ENCODE results near the gene TSPAN14.

TSPAN14 gene

DNA sequence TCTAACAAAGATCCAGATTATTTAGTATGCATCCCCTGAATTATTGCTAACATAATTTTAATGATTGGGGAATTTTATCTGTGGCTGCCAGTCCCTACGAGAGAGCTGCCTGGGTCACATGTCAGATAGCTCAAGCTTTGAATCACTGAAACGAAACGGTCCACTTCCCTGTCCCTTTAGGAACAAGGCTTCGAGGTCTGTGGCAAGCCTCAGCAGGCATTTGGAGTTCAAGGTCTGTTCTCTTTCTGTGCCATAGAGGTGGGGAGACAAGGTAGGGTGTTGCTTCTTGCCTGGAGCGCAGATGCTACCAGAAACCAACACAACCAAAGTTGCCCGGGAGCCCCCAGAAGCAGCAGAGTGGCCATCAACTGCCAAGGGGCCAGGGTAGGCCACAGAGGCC, 69.7 kb downstream of the TSPAN14 start:
- no peak overlapping the region for H3K4me3 ChIP-seq (ENCODE audit: low read depth, low read length, poor library complexity, severe bottlenecking)
- H3K9ac ChIP-seq (ENCODE audit: low read length): no peak overlapping the region
- no peaks in the 10 kb centered on the region for H3F3A ChIP-seq (ENCODE audit: insufficient read depth, low read length)
- H2AFZ ChIP-seq (ENCODE audit: low read length): no peak overlapping the region
- H3K4me2 ChIP-seq (ENCODE audit: low read length): no peak overlapping the region
- no peaks in the 10 kb centered on the region for H3K79me2 ChIP-seq (ENCODE audit: insufficient read depth, low read length)
- no peaks in the 10 kb centered on the region for H3K4me1 ChIP-seq (ENCODE audit: insufficient read depth, low read length, severe bottlenecking)
- H3K27ac ChIP-seq (ENCODE audit: low read depth, low read length, poor library complexity, severe bottlenecking): no peak overlapping the region
- H3K9me3 ChIP-seq (ENCODE audit: low read length): no peaks in the 10 kb centered on the region
- no peak for TF ChIP-seq EZH2 (IDR thresholded peaks at IDR 0.05; ENCODE audit: borderline replicate concordance, low read length)
- TF ChIP-seq, protein P1, sequence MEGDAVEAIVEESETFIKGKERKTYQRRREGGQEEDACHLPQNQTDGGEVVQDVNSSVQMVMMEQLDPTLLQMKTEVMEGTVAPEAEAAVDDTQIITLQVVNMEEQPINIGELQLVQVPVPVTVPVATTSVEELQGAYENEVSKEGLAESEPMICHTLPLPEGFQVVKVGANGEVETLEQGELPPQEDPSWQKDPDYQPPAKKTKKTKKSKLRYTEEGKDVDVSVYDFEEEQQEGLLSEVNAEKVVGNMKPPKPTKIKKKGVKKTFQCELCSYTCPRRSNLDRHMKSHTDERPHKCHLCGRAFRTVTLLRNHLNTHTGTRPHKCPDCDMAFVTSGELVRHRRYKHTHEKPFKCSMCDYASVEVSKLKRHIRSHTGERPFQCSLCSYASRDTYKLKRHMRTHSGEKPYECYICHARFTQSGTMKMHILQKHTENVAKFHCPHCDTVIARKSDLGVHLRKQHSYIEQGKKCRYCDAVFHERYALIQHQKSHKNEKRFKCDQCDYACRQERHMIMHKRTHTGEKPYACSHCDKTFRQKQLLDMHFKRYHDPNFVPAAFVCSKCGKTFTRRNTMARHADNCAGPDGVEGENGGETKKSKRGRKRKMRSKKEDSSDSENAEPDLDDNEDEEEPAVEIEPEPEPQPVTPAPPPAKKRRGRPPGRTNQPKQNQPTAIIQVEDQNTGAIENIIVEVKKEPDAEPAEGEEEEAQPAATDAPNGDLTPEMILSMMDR (IDR thresholded peaks at IDR 0.05; ENCODE audit: low read length): no peak
- H3K9me2 ChIP-seq (ENCODE audit: low read depth, low read length): no peaks in the 10 kb centered on the region
- H4K20me1 ChIP-seq (ENCODE audit: insufficient read depth, low read length): no peaks in the 10 kb centered on the region
- peaks cover 8% of the 10 kb centered on the region; the same call in 1 of the 2 replicates for H3K36me3 ChIP-seq (ENCODE audit: insufficient read depth, low read length)
- H3K27me3 ChIP-seq (ENCODE audit: insufficient read depth, low read length): no peaks in the 10 kb centered on the region

DNA sequence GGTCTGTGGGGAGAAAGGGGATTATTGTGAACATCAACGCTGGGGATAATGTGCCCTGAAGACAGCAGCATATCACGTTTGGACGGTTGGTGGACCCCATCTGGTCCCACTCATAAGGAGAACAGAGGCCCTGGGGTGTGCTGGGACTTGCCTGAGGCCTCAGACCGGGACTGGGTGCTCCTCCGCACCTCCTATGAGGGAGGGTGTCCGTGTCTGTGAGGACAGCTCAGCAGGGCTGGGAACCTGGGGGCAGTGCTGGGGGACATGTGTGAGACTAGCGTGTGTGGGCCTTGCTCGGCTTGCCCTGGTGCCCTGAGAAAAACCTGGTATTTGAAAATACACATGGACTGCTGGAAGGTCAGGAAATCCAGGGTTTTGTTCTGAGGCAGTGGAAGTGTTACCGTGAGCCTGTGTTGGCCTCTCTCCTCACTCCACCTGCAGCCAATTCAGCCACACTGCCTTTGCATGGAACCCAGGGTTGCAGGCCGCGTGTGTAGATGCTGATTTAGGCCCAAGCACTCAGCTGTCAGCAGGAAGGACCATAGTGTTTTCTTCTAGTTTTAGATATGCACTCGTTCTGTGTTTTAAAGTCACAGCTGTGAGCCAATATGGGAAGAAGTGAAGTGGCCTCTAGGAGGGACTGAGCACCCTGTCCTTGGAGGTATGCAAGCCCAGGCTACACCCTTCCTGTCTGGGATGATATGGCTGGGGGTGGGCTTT, 70.2 kb downstream of the TSPAN14 start:
- Histone ChIP-seq H4K20me1 (ENCODE audit: insufficient read depth, low read length) (no peaks in the 10 kb centered on the region), H2AFZ (ENCODE audit: low read length) (no peak overlapping the region), H3F3A (ENCODE audit: insufficient read depth, low read length) (no peaks in the 10 kb centered on the region), H3K9me2 (ENCODE audit: low read depth, low read length) (no peaks in the 10 kb centered on the region), H3K79me2 (ENCODE audit: insufficient read depth, low read length) (no peaks in the 10 kb centered on the region), H3K9me3 (ENCODE audit: low read length) (no peaks in the 10 kb centered on the region), H3K27me3 (ENCODE audit: insufficient read depth, low read length) (no peaks in the 10 kb centered on the region), H3K4me3 (ENCODE audit: low read depth, low read length, poor library complexity, severe bottlenecking) (no peak overlapping the region), H3K27ac (ENCODE audit: low read depth, low read length, poor library complexity, severe bottlenecking) (no peak overlapping the region), H3K4me1 (ENCODE audit: insufficient read depth, low read length, severe bottlenecking) (no peaks in the 10 kb centered on the region), H3K4me2 (ENCODE audit: low read length) (no peak overlapping the region), H3K9ac (ENCODE audit: low read length) (no peak overlapping the region), H3K36me3 (ENCODE audit: insufficient read depth, low read length) (peaks cover 3% of the 10 kb centered on the region; the same call in 1 of the 2 replicates)
- no peak for TF ChIP-seq EZH2 (IDR thresholded peaks at IDR 0.05; ENCODE audit: borderline replicate concordance, low read length)
- TF ChIP-seq, protein P1 (IDR thresholded peaks at IDR 0.05; ENCODE audit: low read length): no peak

DNA sequence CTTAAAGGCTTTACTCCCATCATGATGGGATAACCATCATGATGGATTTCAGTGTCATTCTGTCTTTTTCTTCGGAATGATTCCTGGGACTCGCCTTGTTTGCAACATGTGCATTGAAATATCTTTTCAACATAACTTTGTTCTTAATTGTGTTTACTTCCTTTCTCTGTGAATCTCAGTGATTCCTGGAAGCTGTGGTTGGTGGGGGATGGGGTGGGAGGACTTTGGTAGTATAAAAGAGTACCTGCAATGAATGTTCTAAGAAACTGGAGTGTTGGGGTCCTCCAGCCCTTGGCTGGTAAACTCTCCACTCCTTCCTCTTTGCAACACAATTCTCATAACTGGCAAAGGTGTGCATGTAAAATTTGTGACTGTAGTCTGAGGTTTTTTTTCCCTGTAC, 72.1 kb downstream of the TSPAN14 start:
- H3K9ac ChIP-seq (ENCODE audit: low read length): no peak overlapping the region

More for the DNA sequence above, 72.1 kb downstream of the TSPAN14 start:
- Histone ChIP-seq H3K36me3 (ENCODE audit: insufficient read depth, low read length) (no peaks in the 10 kb centered on the region), H3F3A (ENCODE audit: insufficient read depth, low read length) (no peaks in the 10 kb centered on the region), H3K79me2 (ENCODE audit: insufficient read depth, low read length) (no peaks in the 10 kb centered on the region), H3K27ac (ENCODE audit: low read depth, low read length, poor library complexity, severe bottlenecking) (no peak overlapping the region), H3K4me1 (ENCODE audit: insufficient read depth, low read length, severe bottlenecking) (no peaks in the 10 kb centered on the region), H3K9me2 (ENCODE audit: low read depth, low read length) (no peaks in the 10 kb centered on the region), H4K20me1 (ENCODE audit: insufficient read depth, low read length) (no peaks in the 10 kb centered on the region), H3K4me2 (ENCODE audit: low read length) (no peak overlapping the region), H2AFZ (ENCODE audit: low read length) (no peak overlapping the region), H3K9me3 (ENCODE audit: low read length) (no peaks in the 10 kb centered on the region), H3K27me3 (ENCODE audit: insufficient read depth, low read length) (no peaks in the 10 kb centered on the region), H3K4me3 (ENCODE audit: low read depth, low read length, poor library complexity, severe bottlenecking) (no peak overlapping the region)
- no peak for TF ChIP-seq EZH2 (IDR thresholded peaks at IDR 0.05; ENCODE audit: borderline replicate concordance, low read length)
- TF ChIP-seq, protein P1 (IDR thresholded peaks at IDR 0.05; ENCODE audit: low read length): no peak

All from OCI-LY1 (cell line).